ENCODE measurements around the gene SEMA3E. TPM values are rescaled to one million over a fixed set of nuclear protein-coding genes. Genes with fewer than 3 reads are reported as not detected.
A peak's percentile ranks its signal among the peaks of the same experiment; 100 is the strongest.
"Not testable (repeated sequence)": the region's sequence is repeated elsewhere in the genome, so short reads cannot be mapped to it uniquely, and the experiment has no call there.

The SEMA3E gene
- total RNA-seq, 1 donor: 0.43 TPM

DNA sequence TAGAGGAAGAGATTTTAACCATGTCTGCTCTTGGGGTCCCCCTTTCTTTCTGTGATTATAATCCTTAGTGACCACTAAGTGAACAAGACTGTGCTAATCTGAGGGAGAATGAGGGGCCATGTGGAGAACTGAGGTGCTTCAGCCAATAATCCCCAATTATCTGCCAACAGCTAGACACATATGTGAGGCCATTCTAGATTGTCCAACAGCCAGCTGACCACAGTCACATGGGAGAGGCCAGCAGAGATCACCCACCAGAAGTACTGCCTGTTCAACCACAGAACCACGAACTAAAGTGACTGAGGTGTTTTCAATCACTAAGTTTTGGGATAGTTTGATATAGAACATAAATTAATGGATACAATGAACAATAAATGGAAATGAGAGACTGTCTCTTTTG lies 74.3 kb downstream of the SEMA3E start:
- no peak overlapping the region for H3K4me3 ChIP-seq (ENCODE audit: low read depth, low read length)
- no peak for DNase-seq (ENCODE audit: low read depth)
- TF ChIP-seq, protein P1, sequence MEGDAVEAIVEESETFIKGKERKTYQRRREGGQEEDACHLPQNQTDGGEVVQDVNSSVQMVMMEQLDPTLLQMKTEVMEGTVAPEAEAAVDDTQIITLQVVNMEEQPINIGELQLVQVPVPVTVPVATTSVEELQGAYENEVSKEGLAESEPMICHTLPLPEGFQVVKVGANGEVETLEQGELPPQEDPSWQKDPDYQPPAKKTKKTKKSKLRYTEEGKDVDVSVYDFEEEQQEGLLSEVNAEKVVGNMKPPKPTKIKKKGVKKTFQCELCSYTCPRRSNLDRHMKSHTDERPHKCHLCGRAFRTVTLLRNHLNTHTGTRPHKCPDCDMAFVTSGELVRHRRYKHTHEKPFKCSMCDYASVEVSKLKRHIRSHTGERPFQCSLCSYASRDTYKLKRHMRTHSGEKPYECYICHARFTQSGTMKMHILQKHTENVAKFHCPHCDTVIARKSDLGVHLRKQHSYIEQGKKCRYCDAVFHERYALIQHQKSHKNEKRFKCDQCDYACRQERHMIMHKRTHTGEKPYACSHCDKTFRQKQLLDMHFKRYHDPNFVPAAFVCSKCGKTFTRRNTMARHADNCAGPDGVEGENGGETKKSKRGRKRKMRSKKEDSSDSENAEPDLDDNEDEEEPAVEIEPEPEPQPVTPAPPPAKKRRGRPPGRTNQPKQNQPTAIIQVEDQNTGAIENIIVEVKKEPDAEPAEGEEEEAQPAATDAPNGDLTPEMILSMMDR (IDR thresholded peaks at IDR 0.05; ENCODE audit: insufficient read depth, low read depth, low read length): no peak

DNA sequence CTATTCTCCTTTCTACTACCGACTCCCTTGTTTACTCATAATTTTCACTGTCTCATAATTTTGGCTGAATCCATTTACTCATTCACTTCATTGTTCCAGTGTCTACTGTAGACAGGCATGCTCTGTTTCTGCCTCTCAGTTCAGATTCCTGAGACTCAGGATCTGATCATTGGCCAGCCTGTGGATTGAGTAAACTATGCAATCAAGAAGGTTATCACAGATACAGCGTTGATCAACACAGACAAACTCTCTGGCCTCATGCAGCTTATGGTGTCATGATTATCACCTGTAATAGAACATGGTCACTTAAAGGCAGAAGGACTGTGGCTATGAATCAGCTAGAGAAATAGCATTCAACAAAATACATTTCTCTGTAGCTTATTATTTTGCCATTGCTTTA lies 86.0 kb downstream of the SEMA3E start:
- H3K4me3 ChIP-seq (ENCODE audit: low read depth, low read length): no peak overlapping the region
- TF ChIP-seq, protein P1 (IDR thresholded peaks at IDR 0.05; ENCODE audit: insufficient read depth, low read depth, low read length): no peak

DNA sequence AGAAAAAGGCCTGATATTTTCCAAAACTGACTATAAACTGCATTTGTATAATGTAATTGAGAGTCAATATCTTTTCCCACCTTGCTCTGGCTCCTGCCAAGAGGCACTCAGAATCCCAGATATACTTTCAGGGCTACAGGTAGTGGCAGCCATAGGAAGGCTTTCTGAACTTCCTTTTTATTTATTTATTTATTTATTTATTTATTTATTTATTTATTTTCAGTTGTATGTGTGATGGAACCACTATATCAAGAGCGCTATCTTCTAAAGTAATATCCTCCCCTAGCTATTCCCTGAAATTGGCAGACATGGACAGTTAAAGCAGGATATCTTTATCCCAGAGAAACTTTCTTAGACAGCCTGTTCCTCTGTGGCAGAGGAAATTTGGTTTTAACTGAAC lies 86.7 kb downstream of the SEMA3E start:
- no peak overlapping the region for H3K4me3 ChIP-seq (ENCODE audit: low read depth, low read length)
- TF ChIP-seq, protein P1 (IDR thresholded peaks at IDR 0.05; ENCODE audit: insufficient read depth, low read depth, low read length): no peak
- no peak for DNase-seq (ENCODE audit: low read depth)

More for the DNA sequence above, 86.0 kb downstream of the SEMA3E start:
- DNase-seq (ENCODE audit: low read depth): no peak

DNA sequence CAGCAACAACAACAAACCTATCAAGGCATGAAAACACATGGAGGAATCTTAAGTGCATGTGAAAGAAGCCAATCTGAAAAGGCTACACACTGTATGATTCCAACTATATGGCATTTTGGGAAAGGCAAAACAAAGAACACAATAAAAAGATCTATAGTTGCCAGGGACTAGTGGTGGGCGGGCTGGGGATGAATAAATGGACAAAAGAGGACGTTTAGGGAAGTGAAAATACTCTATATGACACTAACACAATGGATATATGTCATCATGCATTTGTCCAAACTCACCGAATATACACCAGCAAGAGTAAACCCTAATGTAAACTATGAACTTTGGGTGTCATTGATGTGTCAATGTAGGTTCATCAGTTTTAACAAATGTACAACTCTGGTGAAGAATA lies 89.1 kb downstream of the SEMA3E start:
- TF ChIP-seq, protein P1 (IDR thresholded peaks at IDR 0.05; ENCODE audit: insufficient read depth, low read depth, low read length): no peak
- H3K4me3 ChIP-seq (ENCODE audit: low read depth, low read length): no peak overlapping the region
- DNase-seq (ENCODE audit: low read depth): no peak

DNA sequence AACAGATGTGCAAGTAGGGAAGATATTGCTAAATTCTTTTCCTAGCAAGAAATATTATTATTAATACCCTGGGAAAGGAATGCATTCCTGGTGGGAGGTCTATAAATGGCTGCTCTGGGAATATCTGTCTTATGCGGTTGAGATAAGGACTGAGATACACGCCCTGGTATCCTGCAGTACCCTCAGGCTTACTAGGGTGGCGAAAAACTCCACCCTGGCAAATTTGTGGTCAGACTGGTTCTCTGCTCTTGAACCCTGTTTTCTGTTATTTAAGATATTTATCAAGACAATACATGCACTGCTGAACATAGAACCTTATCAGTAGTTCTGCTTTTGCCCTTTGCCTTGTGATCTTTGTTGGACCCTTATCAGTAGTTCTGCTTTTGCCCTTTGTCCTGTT lies 96.4 kb downstream of the SEMA3E start:
- H3K4me3 ChIP-seq (ENCODE audit: low read depth, low read length); DNase-seq (ENCODE audit: low read depth): not testable (repeated sequence)

DNA sequence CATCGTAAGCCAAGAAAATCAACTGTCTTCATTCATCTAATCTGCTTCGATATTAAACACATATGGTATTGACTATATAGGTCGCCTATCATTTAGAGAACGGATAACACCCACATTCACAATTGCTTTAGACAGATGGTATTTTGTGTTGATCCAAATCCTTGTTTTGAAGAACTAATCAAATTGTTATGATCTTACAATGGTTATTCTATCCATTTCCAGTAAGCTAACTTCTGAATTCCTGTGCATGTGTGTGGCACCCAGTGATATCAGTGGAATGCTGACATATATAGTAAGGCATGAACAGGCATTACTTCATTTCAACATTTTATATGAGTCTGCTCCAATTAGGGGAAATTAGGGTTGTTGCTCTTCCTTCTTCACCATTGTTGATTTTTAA lies 98.8 kb downstream of the SEMA3E start:
- H3K4me3 ChIP-seq (ENCODE audit: low read depth, low read length): no peak overlapping the region
- TF ChIP-seq, protein P1 (IDR thresholded peaks at IDR 0.05; ENCODE audit: insufficient read depth, low read depth, low read length): no peak
- peak; percentile 6 for DNase-seq (ENCODE audit: low read depth)

DNA sequence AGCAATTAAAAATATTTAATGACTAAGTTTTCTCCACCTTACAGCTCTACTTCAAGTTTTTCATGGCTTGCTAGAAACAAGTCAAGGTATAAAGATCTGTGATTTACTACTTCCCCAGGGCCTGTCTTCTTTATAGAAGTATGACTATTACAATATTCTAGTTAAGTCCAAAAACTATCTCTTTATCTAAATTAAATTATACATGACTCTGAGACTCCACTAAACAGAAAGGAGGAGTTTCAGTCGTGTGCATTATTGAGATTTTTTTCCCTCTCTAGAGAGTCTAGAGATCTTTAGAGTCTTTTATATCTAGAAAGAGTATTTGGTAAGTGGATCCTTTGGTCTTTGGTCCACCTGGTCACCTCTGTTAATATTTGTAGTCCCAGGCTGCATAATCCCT lies 100.7 kb downstream of the SEMA3E start:
- H3K4me3 ChIP-seq (ENCODE audit: low read depth, low read length): no peak overlapping the region
- TF ChIP-seq, protein P1 (IDR thresholded peaks at IDR 0.05; ENCODE audit: insufficient read depth, low read depth, low read length): no peak
- no peak for DNase-seq (ENCODE audit: low read depth)
